Coronary artery (tissue), 2 donors: ENCODE measurements around the gene VGLL3.
A peak's percentile ranks its signal among the peaks of the same experiment; 100 is the strongest.

Experiments
- DNase-seq: peaks from one replicate; pipeline ENCODE4 v3.0.0-alpha.2; 2017; ENCODE audit warnings: low spot score
- H3K27ac ChIP-seq, 2 donors: fragments of 200-600 bp; sonication (generic); one replicate each; pipeline ENCODE4 v1.5.1; 2016 to 2019
- H3K4me3 ChIP-seq: fragments of 200-600 bp; sonication (generic); 2 replicates; pipeline ENCODE4 v1.5.1; 2016; ENCODE audit warnings: mild to moderate bottlenecking, moderate library complexity
- TF ChIP-seq, protein P1 (sequence below): fragments of 200-600 bp; sonication (generic); IDR thresholded peaks from one replicate; pipeline ENCODE4 v1.5.1; 2019; ENCODE audit warnings: antibody characterized with exemption

Gene VGLL3

DNA sequence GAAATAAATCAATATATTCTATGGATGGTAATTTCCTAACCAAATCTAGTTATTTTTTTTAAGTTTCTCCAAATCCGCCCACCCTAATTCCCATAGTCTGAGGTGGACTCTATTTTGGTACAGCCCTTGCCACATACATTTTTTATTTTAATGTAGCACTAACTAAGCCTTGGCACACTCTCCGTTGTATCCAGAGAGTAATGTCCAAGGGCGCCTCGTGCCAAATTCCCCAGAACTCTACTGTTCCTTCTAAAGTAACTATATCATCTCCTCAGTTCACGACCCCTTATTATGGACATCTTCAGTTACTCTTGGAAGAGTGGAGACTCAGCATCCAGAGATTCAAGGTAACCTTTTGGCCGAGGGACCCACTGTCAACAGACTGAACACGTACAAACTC, 1.3 kb downstream of the VGLL3 start:
- no peak for DNase-seq
- Histone ChIP-seq H3K4me3 (peak overlapping the region; percentile 97), H3K27ac (peak overlapping the region; percentile 94 to 96)
- TF ChIP-seq, protein P1, sequence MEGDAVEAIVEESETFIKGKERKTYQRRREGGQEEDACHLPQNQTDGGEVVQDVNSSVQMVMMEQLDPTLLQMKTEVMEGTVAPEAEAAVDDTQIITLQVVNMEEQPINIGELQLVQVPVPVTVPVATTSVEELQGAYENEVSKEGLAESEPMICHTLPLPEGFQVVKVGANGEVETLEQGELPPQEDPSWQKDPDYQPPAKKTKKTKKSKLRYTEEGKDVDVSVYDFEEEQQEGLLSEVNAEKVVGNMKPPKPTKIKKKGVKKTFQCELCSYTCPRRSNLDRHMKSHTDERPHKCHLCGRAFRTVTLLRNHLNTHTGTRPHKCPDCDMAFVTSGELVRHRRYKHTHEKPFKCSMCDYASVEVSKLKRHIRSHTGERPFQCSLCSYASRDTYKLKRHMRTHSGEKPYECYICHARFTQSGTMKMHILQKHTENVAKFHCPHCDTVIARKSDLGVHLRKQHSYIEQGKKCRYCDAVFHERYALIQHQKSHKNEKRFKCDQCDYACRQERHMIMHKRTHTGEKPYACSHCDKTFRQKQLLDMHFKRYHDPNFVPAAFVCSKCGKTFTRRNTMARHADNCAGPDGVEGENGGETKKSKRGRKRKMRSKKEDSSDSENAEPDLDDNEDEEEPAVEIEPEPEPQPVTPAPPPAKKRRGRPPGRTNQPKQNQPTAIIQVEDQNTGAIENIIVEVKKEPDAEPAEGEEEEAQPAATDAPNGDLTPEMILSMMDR = no peak

DNA sequence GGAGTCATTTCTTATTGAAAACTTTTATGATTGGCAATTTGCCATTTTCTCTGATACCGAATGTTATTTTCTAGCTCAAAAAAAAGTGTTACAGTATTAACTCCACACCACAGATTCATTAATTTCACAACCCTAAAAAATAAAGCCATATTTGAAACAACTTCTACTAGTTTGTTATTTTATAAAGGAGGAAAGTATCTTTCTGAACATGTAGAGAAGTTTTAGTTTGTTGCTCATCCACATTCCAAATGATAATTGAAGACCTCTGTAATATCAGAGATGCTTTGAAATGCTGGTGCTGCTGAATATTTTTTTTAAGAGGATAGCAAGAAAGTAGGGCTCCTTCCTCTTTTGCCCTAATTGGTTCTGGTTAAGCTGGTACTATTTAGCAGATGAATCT, 1.9 kb downstream of the VGLL3 start:
- peak overlapping the region; percentile 97 for H3K4me3 ChIP-seq
- H3K27ac ChIP-seq = peak overlapping the region; percentile 94 to 96
- no peak for DNase-seq
- TF ChIP-seq, protein P1 = no peak

DNA sequence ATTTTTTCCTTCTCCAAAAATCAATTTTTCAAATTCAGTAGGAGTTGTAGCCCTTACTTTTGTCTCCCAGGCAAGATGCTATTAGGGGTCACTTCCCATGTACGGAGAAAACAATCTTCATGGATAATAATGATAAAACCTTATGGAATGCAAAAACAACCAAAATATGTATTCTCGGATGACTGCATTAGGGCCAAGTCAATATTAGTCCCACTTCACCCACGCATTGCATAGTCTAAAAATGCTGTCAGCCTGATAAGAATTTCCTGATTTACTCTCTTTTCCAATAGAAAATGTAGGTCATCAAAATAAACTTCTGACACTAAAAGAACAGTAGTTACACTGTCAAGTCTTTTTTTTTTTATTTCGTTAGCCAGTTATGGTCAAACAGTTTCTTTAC, 2.7 kb downstream of the VGLL3 start:
- H3K4me3 ChIP-seq = peak overlapping the region; percentile 55
- DNase-seq = no peak
- TF ChIP-seq, protein P1 = no peak
- H3K27ac ChIP-seq = peak overlapping the region; percentile 51 to 86

DNA sequence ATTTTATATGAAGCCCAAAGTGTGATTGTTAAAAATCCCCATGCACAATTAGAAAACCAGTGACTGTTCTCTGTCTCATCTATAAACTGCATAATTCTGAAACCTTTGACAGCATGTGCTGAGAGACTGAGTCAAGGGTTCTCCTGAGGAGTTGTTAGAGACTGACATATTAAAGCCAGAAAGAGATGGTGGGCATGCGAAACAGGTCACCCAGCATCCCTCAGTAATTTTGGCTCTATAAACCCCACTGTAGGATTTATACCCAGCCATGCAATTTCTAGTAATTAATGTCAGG, 3.6 kb downstream of the VGLL3 start:
- Histone ChIP-seq H3K4me3 (peak overlapping the region; percentile 55), H3K27ac (peak overlapping the region; percentile 51 to 86)
- DNase-seq = no peak
- TF ChIP-seq, protein P1 = no peak

DNA sequence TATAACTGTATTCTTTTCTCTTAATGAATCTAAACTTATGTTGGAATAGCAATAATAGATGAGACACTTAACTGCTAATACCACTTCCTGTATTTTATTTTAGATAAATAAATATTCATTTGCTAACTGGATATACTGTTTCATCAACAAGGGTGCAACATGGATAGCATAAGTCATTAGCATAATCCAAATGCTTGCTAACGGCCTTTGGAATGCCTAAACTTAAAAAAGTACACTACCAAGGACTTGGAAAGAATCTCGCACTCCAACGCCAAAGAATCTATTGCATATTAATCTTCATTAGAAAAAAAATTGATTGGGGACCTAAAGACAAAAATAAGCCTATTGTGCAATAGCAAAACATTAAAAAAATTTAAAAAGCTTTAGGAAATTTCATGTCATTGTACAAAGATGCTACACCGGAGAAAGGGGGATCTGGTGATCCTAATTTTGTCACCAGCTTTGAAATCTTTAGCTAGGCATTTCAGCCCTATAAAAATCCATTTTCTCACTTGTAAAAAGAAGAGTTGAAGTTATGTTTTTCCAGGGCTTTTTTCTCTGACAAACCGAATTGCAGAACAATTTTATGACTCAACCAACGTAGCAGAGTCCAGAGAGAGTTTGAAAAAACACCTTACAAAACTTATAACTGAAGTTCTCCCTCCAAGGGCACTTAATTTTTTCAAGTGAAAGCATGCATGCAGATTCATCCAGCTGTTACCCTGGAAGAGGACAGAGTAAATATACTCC, 4.1 kb downstream of the VGLL3 start:
- H3K4me3 ChIP-seq = peak overlapping the region; percentile 55
- no peak for DNase-seq
- TF ChIP-seq, protein P1 = no peak
- peak overlapping the region; percentile 51 to 86 for H3K27ac ChIP-seq

DNA sequence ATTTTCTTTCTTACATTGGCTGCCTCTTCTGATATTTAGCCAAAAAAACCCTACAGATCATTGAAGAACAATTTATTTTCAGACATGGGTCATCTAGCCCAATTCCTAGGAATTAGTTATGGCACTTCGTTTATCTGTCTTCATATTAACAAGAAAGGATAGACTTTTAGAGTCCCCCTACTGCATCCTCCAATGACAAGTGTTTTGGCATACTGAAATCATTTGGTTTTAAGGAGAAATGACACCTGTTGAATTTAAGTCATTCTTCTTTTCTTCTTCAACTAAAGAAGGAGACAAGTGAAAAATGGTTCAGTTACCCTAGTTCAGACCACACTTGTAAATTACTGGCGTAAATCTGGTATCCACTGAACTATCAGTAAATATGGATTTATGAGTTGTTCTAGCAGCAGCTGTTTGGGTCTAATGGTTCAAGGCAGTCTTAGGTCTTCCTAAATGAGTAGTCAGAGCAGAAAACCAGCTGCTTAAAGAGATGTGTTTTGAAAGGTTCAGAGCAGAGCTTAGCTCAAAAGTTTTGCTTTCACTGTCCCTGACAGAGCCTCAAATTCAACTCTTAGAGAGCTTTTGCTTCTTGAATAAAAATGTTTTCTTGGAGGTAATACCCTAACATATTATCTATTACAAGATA, 5.6 kb downstream of the VGLL3 start:
- H3K27ac ChIP-seq = peak overlapping the region; percentile 70 to 86
- no peak for DNase-seq
- H3K4me3 ChIP-seq = peak overlapping the region; percentile 5
- TF ChIP-seq, protein P1 = no peak

DNA sequence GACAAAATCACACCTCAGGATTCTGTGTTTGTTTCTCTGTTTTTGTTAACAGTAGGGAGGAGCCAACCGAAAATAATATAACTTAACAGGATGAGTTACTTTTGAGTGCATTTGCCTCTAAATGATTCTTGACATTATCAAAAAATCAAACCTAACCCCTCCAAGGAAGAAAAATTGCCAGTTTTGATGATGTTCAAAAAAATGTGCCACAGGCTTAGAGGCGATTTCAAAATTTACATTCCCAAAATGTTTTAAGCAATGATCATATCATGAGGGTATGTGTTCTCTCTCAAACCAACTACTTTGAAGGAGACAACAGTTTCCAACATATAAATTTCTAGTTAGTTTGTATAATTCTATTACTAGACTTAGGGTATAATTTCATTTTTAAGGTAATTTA, 6.7 kb downstream of the VGLL3 start:
- peak overlapping the region; percentile 70 to 86 for H3K27ac ChIP-seq
- no peak overlapping the region for H3K4me3 ChIP-seq
- DNase-seq = no peak
- TF ChIP-seq, protein P1 = no peak
